CD4-positive, alpha-beta T cell treated with Interleukin-17A for 1 hour (primary cell): Measurements from ENCODE around the gene TMEM231.
"Not testable (repeated sequence)": the region's sequence is repeated elsewhere in the genome, so short reads cannot be mapped to it uniquely, and the experiment has no call there.

Source experiments
- DNase-seq: peaks from one replicate; pipeline ENCODE4 v3.0.0-alpha.2; 2020

TMEM231 gene

GRCh38 chr16:75566758-75567255, 10.8 kb upstream of the TMEM231 start:
- DNase-seq: peak; percentile 38

GRCh38 chr16:75566040-75566757, 10.1 kb upstream of the TMEM231 start, which contains the start of gene GABARAPL2:
Gene GABARAPL2, plus strand, starts transcription at chr16:75566379. Its CDS starts 108 bp downstream, at chr16:75566487.
- peak; percentile 93 for DNase-seq

- no peak for DNase-seq
Measured at GRCh38 chr16:75565640-75566039, 9.6 kb upstream of the TMEM231 start.

GRCh38 chr16:75559564-75560372, 3.7 kb upstream of the TMEM231 start:
- DNase-seq: no peak

- no peak for DNase-seq
Measured at GRCh38 chr16:75558846-75559401, 2.9 kb upstream of the TMEM231 start.

- DNase-seq: no peak
Measured at GRCh38 chr16:75556431-75556950, 439 bp upstream of the TMEM231 start.

GRCh38 chr16:75555213-75555706, 792 bp downstream of the TMEM231 start:
- DNase-seq: peak; percentile 16

GRCh38 chr16:75552951-75553350, 3.1 kb downstream of the TMEM231 start:
- DNase-seq: no peak

GRCh38 chr16:75550211-75550662, 5.8 kb downstream of the TMEM231 start:
- peak; percentile 60 for DNase-seq

- not testable (repeated sequence) for DNase-seq
Measured at GRCh38 chr16:75548456-75548855, 7.6 kb downstream of the TMEM231 start.

GRCh38 chr16:75546293-75546692, 9.8 kb downstream of the TMEM231 start:
- DNase-seq: no peak

- DNase-seq: not testable (repeated sequence)
Measured at GRCh38 chr16:75545879-75546278, 10.2 kb downstream of the TMEM231 start.

- not testable (repeated sequence) for DNase-seq
Measured at GRCh38 chr16:75542462-75542861, 13.6 kb downstream of the TMEM231 start.

GRCh38 chr16:75541236-75541635, 14.8 kb downstream of the TMEM231 start:
- no peak for DNase-seq

- not testable (repeated sequence) for DNase-seq
Measured at GRCh38 chr16:75538882-75539565, 17.0 kb downstream of the TMEM231 start.

- DNase-seq: no peak
Measured at GRCh38 chr16:75537776-75538175, 18.3 kb downstream of the TMEM231 start.

GRCh38 chr16:75535901-75536300, 20.2 kb downstream of the TMEM231 start, which contains the start of gene CHST5:
Gene CHST5, minus strand, starts transcription at chr16:75536108. Its CDS starts 5,724 bp downstream, at chr16:75530384.
- no peak for DNase-seq

- DNase-seq: no peak
Measured at GRCh38 chr16:75535211-75535843, 20.7 kb downstream of the TMEM231 start.

- no peak for DNase-seq
Measured at GRCh38 chr16:75534560-75535205, 21.4 kb downstream of the TMEM231 start.

GRCh38 chr16:75532791-75533190, 23.3 kb downstream of the TMEM231 start:
- no peak for DNase-seq

GRCh38 chr16:75532142-75532765, 23.8 kb downstream of the TMEM231 start:
- no peak for DNase-seq
